Thoracic aorta (tissue), 2 donors: Measurements from ENCODE around the gene ANO10. TPM values are rescaled to one million over a fixed set of nuclear protein-coding genes. Genes with fewer than 3 reads are reported as not detected.
"Not testable (repeated sequence)": the region's sequence is repeated elsewhere in the genome, so short reads cannot be mapped to it uniquely, and the experiment has no call there.

ENCODE experiments used
- ATAC-seq: fragments of 150-250 bp; one replicate; pipeline ENCODE4 v1.8.0; 2017; ENCODE audit warnings: low read depth; ENCODE audit not compliant: insufficient number of reproducible peaks, low FRiP score
- DNase-seq: peaks from one replicate; pipeline ENCODE4 v3.0.0-alpha.2; 2020; ENCODE audit warnings: low spot score
- H3K27ac ChIP-seq, 2 donors: fragments of 200-600 bp; sonication (generic); 1 replicate in 1 of 2; 2 replicates in 1 of 2; pipeline ENCODE4 v1.5.1; 2016; ENCODE audit warnings: mild to moderate bottlenecking in 2 of 2, moderate library complexity in 2 of 2
- H3K27me3 ChIP-seq: fragments of 200-600 bp; sonication (generic); replicated peaks from 2 replicates; pipeline ENCODE4 v1.6.0; 2016; ENCODE audit warnings: mild to moderate bottlenecking; ENCODE audit not compliant: insufficient read depth
- H3K36me3 ChIP-seq: fragments of 200-600 bp; sonication (generic); one replicate; pipeline ENCODE4 v1.5.1; 2016
- H3K4me1 ChIP-seq, 2 donors: fragments of 200-600 bp; sonication (generic); 1 replicate in 1 of 2; 2 replicates in 1 of 2; pipeline versions ENCODE4 v1.5.1 to v1.6.0; 2016; ENCODE audit warnings: low read depth in 2 of 2, mild to moderate bottlenecking in 1 of 2; ENCODE audit not compliant: control insufficient read depth in 1 of 2
- H3K4me3 ChIP-seq: fragments of 200-600 bp; sonication (generic); 2 replicates; pipeline ENCODE4 v1.5.1; 2016; ENCODE audit warnings: mild to moderate bottlenecking
- H3K9me3 ChIP-seq: fragments of 200-600 bp; sonication (generic); 2 replicates; pipeline ENCODE4 v1.5.1; 2016
- total RNA-seq, 2 donors: library from RNA; depleted of rRNA; stranded (reverse); fragments of >200 nt; gene quantifications; one replicate each; pipeline versions ENCODE4 v1.1.0 to v1.2.3, GENCODE V29; 2016
- TF ChIP-seq, protein P1 (sequence below): fragments of 200-600 bp; sonication (generic); IDR thresholded peaks from one replicate; pipeline ENCODE4 v1.5.1; 2019; ENCODE audit warnings: antibody characterized with exemption

ANO10 gene
- total RNA-seq, 2 donors from 2014 or later, result 22.4 to 23.2 TPM

DNA sequence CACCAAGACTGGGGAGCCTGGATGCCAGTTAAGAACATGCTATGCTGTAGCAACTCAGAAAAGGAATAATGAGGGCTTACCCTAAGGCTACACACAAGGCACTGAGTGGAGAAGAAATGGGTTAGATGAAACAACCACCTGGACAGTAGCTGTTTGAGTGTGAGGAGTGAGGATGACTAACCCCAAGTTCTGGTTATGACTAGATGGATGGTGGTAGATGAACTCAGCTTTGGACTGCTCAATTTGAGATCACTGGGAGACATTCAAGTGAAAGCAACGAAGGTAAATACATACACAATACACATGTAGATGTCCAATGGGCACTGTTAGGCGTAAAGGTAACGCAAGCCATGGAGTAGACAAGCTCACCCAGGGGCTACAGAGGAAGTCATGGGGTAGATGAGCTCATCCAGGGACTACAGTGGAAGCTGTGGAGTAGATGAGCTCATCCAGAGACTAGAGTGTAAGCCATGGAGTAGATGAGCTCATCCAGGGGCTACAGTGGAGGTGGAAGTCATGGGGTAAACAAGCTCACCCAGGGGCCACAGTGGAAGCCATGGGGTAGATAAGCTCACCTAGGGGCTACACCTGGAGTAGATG lies 98.3 kb downstream of the ANO10 start:
- DNase-seq, result no peak
- Histone ChIP-seq H3K27me3 (no peaks in the 10 kb centered on the region), H3K9me3 (peaks cover 4% of the 10 kb centered on the region), H3K4me1 (no peaks in the 10 kb centered on the region), H3K4me3 (no peak overlapping the region), H3K36me3 (no peaks in the 10 kb centered on the region), H3K27ac (no peak overlapping the region)
- TF ChIP-seq, protein P1, sequence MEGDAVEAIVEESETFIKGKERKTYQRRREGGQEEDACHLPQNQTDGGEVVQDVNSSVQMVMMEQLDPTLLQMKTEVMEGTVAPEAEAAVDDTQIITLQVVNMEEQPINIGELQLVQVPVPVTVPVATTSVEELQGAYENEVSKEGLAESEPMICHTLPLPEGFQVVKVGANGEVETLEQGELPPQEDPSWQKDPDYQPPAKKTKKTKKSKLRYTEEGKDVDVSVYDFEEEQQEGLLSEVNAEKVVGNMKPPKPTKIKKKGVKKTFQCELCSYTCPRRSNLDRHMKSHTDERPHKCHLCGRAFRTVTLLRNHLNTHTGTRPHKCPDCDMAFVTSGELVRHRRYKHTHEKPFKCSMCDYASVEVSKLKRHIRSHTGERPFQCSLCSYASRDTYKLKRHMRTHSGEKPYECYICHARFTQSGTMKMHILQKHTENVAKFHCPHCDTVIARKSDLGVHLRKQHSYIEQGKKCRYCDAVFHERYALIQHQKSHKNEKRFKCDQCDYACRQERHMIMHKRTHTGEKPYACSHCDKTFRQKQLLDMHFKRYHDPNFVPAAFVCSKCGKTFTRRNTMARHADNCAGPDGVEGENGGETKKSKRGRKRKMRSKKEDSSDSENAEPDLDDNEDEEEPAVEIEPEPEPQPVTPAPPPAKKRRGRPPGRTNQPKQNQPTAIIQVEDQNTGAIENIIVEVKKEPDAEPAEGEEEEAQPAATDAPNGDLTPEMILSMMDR, result no peak
- ATAC-seq, result no peak

DNA sequence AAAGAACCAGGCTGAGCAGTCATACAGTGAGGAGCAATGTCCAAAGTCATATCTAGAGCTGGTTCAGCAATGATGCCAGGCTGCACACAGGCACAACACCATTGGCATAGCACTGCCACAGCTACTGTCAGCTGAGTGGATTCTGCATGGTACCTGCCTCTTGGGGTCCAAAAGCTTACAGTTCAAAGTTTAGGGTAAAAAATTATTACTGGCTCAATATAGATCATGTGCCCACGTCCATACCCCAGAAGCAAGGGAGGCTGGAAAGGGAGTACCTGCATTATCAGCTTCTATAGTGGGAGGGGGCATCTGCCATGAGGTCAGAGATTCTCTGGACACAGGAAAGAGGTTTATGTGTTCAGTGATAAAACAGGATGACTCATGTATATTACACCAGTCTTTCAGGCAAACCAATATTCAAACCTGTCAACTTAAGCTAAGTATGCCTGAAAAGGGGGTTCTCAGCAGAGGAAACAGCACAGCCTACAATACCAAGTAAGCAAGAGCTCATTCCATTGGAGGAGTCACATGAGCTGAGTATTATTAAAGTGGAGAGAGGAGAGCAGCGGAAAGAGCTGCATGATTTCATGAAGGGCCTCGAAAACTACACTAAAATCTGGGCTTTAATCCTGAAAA lies 99.0 kb downstream of the ANO10 start:
- DNase-seq (no peak), ATAC-seq (no peak)
- Histone ChIP-seq H3K4me1 (no peaks in the 10 kb centered on the region), H3K27me3 (no peaks in the 10 kb centered on the region), H3K27ac (no peak overlapping the region), H3K9me3 (peaks cover 4% of the 10 kb centered on the region), H3K4me3 (no peak overlapping the region), H3K36me3 (no peaks in the 10 kb centered on the region)
- TF ChIP-seq, protein P1, result no peak

DNA sequence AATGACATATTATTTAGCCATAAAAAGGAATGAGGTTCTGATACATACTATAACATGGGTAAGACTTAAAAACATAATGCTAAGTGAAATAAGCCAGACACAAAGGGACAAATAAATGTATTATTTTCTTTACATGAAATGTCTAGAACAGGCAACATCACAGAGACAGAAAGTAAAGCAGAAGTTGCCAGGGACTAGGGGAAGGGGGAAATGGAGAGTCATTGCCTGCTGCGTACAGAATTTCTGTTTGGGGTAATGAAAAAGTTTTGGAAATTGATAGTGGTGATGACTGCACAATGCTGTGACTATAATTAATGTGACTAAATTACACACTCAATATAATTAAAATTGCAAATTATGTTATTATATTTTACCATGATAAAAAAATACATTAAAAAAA lies 99.9 kb downstream of the ANO10 start:
- no peaks in the 10 kb centered on the region for H3K27me3 ChIP-seq
- H3K27ac ChIP-seq, result no peak overlapping the region
- H3K36me3 ChIP-seq, result no peaks in the 10 kb centered on the region
- peaks cover 4% of the 10 kb centered on the region for H3K9me3 ChIP-seq
- H3K4me1 ChIP-seq, result no peaks in the 10 kb centered on the region
- DNase-seq (no peak), ATAC-seq (no peak)
- TF ChIP-seq, protein P1, result no peak
- no peak overlapping the region for H3K4me3 ChIP-seq

DNA sequence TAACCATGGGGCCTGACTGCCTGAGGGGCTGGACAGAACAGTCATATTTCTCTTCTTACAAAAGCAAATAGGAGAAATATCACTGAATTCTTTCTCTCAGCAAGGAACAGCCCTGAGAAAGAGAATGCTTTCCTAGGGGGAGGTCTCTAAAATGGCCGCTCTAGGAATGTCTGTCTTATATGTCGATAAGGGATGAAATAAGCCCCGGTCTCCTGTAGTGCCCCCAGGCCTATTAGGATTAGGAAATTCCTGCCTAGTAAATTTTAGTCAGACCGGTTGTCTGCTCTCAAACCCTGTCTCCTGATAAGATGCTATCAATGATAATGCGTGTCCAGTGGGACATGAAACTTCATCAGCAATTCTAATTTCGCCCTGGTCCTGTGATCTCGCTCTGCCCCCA lies 103.3 kb downstream of the ANO10 start:
- H3K27ac ChIP-seq, H3K27me3 ChIP-seq, DNase-seq, H3K36me3 ChIP-seq, ATAC-seq, H3K9me3 ChIP-seq, H3K4me1 ChIP-seq, H3K4me3 ChIP-seq: not testable (repeated sequence)

DNA sequence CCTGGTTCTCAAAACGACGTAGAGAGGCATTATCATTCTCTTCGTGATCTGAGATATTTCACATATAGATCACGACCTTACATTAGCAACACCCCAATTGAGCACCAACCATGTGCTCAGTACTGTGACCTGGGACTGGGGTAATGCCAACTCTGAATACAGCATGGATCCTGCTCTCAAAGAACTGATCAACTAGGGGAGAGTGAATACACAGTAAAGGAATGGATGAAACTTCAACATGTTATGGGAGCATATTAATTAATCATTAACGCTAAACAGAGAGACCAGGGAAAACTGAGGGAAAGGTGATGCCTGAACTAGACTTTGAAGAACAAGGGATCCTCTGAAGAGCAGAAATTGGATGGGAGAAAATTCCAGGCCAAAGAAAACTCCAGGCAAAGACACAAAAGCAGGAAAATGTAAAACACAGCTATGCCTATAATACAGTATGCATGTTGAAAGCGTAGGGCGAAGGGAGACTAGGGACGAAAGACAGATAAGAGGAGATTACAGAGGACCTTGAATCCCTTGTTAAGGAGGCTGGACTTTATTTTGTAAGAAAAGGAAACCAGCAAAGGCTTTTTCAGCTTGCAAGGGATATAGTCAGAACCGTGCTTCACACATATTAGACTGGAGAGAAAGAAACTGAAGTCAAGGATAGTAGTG lies 105.7 kb downstream of the ANO10 start:
- Histone ChIP-seq H3K9me3 (peaks cover 4% of the 10 kb centered on the region), H3K27ac (no peak overlapping the region), H3K36me3 (no peaks in the 10 kb centered on the region), H3K4me1 (no peaks in the 10 kb centered on the region), H3K27me3 (no peaks in the 10 kb centered on the region), H3K4me3 (no peak overlapping the region)
- ATAC-seq (no peak), DNase-seq (no peak)
- TF ChIP-seq, protein P1, result no peak
